ENCODE results near the gene RPS8.
"Not testable (repeated sequence)": the region's sequence is repeated elsewhere in the genome, so short reads cannot be mapped to it uniquely, and the experiment has no call there.

Gene RPS8

DNA sequence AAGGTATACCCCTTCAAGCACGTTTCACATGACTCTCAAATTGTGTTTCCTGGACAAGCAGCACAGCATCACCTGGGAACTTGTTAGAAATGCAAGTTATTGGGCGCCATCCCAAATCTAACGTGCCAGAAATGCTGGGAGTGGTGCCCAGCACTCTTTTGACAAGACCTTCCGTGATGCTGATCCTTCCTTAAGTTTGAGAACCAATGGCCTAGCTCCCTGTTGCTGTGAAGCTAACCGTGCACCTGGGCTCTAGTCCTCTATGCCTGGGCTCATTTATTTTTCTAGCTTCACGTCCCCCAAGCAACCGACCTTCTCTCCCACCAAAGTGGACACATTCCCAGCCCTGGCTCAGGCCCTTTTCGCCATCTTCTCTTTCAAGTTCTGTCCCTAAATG, 8.4 kb downstream of the RPS8 start:
- DNase-seq: no peak

DNA sequence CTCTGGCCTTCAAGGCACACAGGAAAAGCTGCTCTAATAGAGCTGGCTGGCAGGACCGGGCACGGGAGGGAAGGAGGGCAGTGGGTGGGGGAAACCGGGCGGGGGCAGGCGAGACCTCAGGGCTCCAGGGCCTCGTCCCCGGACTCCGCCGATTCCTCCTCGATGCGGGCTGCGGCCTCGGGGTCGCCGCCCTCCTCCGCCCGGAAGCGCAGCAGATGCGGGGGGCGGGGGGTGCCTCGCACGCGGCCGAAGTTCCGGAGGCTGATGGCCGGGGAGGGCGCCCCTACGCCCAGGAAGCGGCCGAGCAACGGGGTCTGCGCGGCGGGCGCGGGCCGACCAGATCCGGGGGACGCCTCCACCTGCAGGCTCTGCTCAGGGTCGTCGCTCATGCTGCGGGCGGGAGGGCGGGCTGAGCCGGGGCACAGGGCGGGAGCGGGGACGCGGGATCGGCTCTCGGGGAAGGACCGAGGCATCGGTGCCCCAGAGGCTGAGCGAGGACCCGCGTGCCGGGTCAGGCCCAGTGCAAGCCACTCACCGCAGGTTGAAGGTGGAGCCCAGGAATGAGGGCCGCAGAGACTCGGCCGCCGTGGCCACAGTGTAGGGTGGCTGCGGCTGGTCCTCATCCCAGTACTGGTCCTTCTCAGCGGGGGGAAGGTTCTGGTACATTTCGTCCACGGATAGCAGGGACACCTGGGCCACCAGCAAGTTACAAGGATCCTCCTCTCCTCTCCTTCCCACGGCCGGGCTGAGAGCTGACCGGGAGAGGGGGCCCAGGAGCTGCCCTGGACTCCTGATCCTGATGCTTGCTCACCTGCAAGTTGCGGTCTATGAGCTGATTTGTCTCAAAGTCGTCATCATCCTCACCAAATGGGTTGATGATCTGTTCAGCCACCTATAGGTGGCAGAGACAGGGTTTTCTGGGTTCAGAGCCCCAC, 9.0 kb downstream of the RPS8 start:
- DNase-seq: no peak

DNA sequence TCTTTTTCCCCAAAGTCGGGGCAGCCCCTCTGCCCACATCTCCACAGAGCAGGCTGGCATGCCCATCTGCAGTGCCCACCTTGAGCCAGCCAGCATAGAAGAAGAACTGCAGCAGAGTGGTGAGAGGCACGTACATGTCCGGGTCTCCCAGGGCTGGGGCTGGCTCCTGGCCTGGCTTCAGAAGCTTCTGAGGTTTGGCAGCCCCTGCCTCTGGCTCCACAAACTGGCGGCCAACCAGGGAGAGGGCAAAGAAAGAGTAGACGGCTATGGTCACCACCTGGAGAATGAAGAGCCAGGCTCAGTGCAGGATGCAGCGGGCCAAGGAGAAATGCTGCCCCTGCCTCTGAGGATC, 9.7 kb downstream of the RPS8 start:
- DNase-seq: no peak

DNA sequence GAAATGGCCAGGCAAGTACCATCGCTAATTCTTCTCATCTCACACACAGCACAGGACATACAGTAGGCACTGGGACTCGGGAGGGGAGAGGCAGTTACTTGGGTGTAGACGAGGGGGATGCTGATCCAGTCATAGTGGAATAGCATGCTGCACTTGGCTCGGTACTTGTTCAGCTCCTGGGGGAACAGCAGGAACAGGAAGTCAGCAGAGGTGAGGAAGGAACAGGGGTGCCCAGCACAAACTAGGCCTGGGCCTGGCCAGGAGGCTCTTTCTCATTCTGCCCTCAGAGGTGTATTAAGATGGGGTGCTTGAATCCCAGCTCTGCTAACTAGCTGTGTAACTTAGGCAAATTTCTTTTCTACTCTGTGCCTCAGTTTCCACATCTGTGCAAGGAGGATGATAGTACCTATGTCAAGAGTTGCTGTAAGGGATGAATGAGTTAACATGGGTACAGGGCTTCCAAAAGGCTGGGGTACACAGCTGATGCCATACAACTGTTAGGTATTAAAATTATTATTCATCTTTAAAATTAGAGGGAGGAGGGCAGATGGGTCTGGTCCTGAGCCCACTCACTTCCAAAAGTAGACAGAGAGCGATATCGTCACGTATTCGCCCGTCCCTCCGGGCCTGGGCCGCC, 10.3 kb downstream of the RPS8 start:
- DNase-seq: no peak

DNA sequence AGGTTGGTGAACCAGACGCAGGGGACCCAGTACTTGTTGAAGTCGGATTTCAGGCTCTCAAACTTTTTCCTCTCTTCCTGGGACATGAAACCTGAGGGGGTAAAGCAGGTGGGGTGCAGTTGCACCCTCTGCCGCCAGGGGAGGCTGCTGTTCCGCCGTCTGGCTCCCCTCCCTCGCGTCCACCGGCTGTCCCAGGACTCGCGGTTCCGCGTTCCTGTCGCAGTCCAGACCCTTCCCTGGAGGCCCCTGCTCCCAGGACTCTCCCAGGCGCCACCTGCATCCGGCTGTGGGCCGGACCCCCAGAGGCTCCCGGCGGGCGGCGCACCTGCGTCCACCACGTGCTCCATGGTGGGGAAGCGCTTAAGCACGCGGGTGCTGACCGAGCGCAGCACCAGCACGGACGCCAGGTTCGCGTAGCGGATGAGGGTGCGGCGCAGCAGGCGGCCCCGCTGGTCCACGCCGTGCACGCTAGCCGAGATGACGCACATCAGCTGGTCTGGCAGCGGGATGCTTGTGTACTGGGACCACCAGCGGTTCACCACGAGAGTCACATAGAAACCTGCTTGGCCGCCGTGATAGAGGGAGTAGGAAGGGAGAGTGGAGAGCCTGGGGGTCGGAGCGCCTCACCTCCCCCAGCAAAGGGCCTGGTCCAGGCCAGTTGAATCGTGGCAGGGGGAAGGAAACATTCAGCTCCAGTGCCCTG, 10.9 kb downstream of the RPS8 start:
- peak; percentile 78 for DNase-seq

DNA sequence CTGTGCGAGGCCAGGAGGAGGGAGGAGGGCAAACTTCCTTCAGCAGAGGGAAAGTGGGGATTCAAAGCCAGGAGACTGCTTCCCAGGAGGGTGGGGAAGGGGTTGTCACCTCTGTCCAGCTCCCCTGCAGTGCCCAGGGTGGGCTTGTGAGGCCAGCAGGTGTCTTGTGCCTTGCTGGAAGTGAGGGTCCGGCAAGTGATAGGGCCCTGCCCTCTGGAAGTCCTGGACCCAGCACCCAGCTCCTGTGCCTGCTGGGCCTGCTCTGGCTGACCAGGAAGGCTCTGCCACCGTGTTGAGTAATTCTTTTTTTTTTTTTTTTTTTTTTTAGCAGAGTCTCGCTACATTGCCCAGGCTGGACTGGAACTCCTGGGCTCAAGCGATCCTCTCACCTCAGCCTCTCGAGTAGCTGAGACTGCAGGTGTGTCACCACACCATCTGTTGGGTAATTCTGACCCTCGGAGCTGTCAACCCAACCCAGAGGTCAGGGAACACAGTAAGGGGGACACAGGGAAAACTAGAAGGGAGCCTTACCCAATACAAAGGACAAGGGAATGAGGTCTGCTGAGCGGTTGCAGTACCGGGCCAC, 11.6 kb downstream of the RPS8 start:
- DNase-seq: no peak

DNA sequence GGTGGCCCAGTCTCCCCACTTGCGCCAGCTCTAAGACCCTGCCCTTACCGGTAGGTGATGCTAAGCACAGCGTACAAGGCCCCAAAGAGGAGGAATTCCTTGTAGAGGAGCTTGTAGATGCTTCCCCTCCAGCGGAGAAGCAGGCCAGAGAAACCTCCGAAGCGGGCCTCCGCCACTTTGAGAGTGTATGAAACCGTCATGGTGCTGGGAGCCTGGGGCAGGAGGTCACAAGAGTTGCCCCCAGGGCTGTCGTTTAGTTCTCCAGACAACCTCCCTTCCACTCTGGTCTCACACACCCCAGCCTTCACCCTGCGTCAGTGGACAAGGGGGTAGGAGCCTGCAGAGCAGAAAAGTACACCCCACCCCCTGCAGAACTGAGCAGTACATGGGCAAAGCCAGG, 12.2 kb downstream of the RPS8 start:
- no peak for DNase-seq

DNA sequence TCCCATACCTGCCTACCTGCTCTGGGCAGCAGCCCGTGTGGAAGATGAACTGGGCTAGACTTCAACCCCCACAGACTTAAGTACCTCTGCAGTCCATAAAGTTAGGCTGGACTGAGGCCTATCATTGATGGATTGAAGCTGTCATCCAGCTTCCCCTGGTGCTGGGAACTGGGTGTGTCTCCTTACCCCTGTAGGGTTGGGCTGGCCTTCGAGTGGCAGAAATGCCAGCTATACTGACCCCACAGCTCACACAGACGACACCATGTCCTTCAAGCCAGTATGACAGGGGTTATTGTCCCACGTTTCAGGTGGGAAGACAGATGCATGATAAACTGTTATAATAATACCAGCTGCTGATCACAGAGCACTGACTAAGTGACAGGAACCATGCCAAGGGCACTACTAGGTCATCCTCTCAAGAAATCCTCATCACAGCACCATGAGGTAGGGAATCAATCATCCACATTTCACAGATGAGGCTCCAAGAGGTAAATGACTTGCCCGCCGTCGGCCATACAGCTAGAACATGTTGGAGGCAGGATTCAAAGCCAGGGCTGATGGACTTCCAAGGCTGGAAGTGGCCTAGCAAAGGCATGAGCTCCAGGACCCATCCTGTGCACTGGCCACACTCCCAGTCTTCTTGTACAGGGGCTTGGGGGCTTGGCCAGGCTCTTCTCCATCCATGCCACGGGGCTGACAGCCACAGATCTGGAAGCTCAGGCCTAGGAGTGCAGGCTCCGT, 12.9 kb downstream of the RPS8 start, which contains the start of gene BEST4:
Gene BEST4 (minus strand): TSS at position 51 of the 741 bp plus-strand sequence. CDS start 465 bp downstream, outside the sequence.
- no peak for DNase-seq

DNA sequence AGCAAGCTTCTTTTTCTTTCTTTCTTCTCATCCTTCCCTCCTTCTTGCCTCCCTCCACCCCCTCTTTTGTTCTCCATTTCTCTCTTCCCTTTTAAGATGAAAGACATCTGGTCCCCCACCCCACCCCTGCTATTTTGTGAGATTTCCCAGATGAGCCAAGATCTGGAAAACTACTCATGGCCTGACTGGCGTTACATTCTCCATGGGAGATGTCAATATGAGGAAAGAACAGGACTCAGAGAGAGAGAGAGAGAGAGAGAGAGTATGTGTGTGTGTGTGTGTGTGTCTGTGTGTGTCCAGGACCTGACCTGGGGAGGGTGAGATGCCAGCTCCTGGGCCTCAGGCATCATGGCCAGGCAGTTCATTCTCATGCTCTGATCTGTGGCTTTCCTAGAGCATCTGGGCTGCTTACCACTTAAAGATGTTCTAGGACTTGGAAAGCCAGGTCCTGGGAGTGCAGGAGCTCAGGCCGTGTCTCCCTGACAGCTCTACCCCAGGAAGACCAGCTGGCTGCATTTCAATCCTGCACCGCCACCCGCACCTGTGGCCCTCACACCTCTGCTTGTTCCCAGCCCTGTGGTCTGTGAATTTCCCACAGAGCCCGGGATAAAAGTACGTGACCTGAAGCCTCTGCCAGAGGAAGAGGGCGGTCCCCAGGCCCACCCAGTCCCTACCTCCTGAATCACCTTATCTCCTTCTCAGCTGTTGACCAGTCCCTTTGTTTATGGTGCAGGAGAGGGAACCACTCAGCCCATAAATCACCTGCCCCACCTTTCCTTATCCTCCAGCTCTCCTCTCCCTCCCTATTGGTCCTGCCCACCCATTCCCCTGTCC, 15.8 kb downstream of the RPS8 start:
- DNase-seq: no peak

DNA sequence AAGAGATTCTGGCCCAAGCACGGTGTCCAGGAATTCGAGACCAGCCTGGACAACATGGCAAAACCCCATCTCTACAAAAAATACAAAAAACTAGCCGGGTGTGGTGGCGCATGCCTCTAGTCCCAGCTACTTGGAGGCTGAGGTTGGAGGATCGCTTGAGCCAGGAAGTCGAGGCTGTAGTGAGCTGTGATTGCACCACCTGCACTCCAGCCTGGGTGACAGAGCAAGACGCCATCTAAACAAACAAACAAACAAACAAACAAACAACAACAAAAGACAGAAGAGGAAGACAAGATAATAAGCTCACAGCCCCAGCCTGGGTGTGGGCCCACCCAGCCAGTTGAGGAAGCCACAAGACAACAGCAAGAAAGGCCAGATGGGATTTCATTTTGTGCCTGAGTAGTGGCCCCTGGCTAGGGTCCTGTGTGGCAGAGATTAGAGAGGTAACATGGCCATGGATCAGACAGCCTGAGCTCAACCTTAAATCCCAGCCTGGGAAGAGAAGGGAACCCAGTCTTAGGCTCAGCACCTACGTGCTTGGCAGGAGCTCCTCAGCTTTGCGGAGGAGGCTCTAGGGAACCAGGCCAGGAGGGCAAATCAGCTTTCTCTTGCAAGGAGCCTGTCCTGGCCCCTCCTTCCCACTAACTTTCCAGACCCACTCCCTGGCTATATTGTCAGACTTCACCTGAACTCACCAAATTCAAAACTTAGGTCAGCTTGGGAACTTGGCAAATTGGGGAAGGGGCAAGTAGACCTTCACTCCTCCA, 17.6 kb downstream of the RPS8 start:
- DNase-seq: no peak

DNA sequence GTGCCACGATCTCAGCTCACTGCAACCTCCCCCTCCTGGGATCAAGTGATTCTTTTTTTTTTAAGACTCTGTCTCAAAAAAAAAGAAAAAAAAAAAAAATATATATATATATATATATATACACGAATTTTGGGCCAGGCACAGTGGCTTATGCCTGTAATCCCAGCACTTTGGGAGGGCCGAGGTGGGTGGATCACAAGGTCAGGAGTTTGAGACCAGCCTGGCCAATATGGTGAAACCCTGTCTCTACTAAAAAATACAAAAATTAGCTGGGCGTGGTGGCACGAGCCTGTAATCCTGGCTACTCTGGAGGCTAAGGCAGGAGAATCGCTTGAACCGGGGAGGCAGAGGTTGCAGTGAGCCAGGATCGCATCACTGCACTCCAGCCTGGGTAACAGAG, 22.5 kb downstream of the RPS8 start:
- not testable (repeated sequence) for DNase-seq

DNA sequence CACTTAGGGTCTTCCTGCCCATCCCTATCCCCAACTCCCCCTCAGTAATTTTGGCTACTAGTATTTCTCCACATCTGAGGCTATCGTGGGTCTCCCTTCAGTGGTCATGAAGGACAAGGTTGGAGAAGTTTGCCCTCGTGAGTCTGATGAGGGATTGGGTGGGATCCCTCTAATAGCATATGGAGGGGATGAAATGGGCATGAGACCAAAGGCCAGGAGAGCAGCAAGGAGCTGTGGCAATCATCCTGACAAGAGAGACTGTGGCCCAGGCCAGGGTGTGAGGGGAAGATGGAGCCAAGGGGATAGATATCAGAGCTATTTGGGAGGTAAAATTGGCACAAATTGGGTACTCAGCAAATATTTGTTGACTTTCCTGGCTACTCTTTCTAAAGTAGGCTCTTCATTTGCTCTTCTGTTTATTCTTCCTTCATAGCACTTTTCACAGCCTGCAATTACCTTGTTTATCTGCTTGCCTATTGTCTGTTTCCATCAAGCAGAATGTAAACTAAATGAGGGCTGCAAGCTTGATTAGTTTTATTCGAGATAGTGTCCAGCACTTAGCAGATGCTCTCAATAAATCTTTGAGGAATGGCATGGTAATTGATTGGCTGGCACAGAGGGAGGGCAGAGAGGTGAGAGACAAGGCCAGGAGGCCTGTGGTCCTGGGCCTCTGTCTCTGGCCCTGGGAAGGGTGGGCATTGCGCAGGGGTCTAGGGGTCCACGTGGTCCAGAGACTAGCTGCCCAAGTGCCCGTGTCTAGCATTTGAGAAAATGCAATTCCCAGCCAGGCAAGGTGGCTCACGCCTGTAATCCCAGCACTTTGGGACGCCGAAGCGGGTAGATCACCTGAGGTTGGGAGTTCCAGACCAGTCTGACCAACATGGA, 23.4 kb downstream of the RPS8 start:
- DNase-seq: no peak

DNA sequence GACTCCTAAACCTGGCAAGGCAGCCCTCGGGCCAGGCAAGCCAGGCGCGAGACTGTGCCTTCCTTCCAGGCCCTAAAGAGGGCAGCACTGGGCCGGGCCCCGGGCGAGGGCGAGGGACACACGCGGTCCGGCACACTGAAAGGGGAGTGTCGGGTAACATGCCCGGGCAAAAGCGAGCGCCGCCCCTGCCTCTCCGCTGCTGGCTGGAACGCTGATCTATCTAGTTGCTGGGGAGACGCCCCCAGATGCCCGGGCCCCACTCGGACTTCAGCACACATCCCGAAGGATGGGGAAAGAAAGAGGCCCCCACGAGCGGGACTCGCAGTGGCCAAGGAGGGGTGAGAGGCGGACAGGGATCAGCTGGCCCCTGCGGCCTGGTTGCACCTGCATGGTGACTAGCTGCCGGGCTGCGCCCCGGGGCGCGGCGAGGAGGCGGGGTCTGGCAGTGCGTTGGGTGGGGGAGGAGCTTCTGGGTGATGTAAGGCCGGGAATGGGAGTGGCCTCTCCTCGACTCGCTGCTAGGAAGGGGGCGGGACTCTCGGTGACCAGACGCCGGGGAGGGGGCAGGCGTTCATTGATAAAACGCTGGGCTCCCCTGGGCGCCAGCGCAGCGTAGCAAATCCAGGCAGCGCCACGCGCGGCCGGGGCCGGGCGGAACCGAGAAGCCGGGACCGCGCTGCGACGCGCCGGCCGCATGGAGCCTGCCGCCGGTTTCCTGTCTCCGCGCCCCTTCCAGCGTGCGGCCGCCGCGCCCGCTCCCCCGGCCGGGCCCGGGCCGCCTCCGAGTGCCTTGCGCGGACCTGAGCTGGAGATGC, 24.6 kb downstream of the RPS8 start, which contains the start of gene PLK3:
Gene PLK3 (plus strand): TSS at position 608 of the 815 bp plus-strand sequence. CDS start 87 bp downstream, at position 695.
- DNase-seq: peak; percentile 99

DNA sequence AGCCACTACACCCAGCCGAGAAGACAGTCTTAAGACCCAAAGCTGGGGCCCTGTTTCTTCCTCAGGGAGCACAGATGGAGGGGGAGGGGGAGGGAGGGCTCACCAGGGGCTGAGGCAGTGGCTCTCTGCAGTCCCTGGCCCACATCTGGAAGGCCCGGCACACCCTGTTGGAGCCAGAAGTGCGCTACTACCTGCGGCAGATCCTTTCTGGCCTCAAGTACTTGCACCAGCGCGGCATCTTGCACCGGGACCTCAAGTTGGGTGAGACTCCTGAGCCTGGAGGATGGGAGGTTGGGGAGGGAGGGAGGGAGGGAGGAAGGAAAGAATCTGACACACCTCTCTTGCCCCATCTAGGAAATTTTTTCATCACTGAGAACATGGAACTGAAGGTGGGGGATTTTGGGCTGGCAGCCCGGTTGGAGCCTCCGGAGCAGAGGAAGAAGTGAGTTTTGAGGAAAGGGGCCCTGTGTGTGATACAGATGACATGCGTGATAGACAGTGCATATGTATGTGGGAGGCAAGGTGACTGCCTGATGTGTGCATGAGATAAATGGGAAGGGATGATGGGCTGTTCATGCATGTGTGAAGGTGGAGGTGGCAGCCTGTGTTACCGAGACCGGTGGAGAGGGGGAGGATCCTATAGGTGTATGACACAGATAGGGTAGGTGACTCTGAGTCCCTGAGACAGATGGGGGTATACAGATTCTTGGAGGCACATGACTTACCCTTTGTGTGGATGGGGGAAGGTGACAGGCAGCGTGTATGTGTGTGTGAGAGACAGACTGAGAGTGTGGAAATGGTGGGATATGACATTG, 26.4 kb downstream of the RPS8 start:
- DNase-seq: peak; percentile 40

DNA sequence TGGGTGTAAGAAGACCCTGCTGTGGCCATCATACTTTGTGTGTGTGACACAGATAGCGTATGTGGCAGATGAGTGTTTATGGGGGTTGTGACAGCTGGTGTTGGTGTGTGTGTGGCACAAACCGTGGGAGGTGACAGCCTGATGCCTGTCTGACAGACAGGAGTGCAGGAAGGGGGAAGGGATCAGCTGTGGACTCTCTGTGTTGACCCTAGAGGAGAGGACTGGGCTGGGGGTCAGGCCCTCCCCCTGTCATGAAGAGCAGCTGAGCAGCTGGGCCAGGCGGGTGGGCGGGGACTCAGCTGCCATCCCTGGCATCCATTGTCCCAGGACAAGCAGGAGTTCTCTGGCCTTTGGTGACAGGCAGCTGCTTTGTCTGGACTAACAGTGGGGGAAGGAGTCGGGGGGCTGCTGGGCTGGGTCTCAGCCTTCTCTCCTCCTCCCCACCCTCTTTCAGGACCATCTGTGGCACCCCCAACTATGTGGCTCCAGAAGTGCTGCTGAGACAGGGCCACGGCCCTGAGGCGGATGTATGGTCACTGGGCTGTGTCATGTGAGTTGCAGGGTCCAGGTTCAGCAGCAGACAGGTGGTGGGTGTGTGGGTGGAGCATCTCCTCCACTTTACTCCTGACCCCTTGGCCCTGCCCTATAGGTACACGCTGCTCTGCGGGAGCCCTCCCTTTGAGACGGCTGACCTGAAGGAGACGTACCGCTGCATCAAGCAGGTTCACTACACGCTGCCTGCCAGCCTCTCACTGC, 27.1 kb downstream of the RPS8 start:
- DNase-seq: no peak

DNA sequence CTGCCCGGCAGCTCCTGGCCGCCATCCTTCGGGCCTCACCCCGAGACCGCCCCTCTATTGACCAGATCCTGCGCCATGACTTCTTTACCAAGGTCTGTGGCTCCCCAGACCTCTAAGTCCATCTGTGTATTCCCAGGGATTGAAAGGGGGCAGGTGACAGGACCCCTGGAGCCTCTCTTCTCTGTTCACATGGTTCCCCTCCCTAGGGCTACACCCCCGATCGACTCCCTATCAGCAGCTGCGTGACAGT, 27.6 kb downstream of the RPS8 start:
- no peak for DNase-seq

Measured in activated CD4-positive, alpha-beta T cell treated with anti-CD3 and anti-CD28 coated beads, Interleukin-2, amount 50 U/mL, for 16 hours (primary cell).